ENCODE results near the gene SELENOO.

The SELENOO gene

GRCh38 chr22:50200461-50201190 lies at the start of gene SELENOO:
Gene SELENOO, plus strand, starts transcription at chr22:50201011. Its CDS starts 26 bp downstream, at chr22:50201037.
- peak; percentile 86 for ATAC-seq
- TF ChIP-seq ZC3H10 (CRISPR knock-in tag; IDR thresholded peaks at IDR 0.05) = no peak
- no peak for TF ChIP-seq TCF4 (CRISPR knock-in tag; IDR thresholded peaks at IDR 0.05; ENCODE audit: borderline replicate concordance)
- no peak for TF ChIP-seq BACH2 (CRISPR knock-in tag; IDR thresholded peaks at IDR 0.05; ENCODE audit: borderline replicate concordance)
- no peak for TF ChIP-seq CSDC2 (CRISPR knock-in tag; IDR thresholded peaks at IDR 0.05)
- no peak for TF ChIP-seq GLIS3 (CRISPR knock-in tag; IDR thresholded peaks at IDR 0.05)
- TF ChIP-seq TSHZ2 (CRISPR knock-in tag; IDR thresholded peaks at IDR 0.05) = no peak
- no peak for TF ChIP-seq CSRNP3 (CRISPR knock-in tag; IDR thresholded peaks at IDR 0.05)
- TF ChIP-seq RARB (CRISPR knock-in tag; IDR thresholded peaks at IDR 0.05) = no peak
- no peak for TF ChIP-seq ZNF70 (CRISPR knock-in tag; IDR thresholded peaks at IDR 0.05)
- TF ChIP-seq PPARA (CRISPR knock-in tag; IDR thresholded peaks at IDR 0.05; ENCODE audit: borderline replicate concordance) = no peak
- no peak for TF ChIP-seq ZNF8 (CRISPR knock-in tag; IDR thresholded peaks at IDR 0.05)
- no peak for TF ChIP-seq ZNF565 (CRISPR knock-in tag; conservative IDR thresholded peaks at IDR 0.05; ENCODE audit: low read depth)
- TF ChIP-seq ZFP30 (CRISPR knock-in tag; IDR thresholded peaks at IDR 0.05) = no peak
- TF ChIP-seq SNAI2 (CRISPR knock-in tag; IDR thresholded peaks at IDR 0.05) = no peak
- no peak for TF ChIP-seq POU6F1 (CRISPR knock-in tag; IDR thresholded peaks at IDR 0.05; ENCODE audit: borderline replicate concordance, low read depth)
- no peak for TF ChIP-seq PATZ1 (CRISPR knock-in tag; IDR thresholded peaks at IDR 0.05; ENCODE audit: borderline replicate concordance)
- no peak for TF ChIP-seq OSR1 (CRISPR knock-in tag; IDR thresholded peaks at IDR 0.05)

- TF ChIP-seq CSRNP3 (CRISPR knock-in tag; IDR thresholded peaks at IDR 0.05) (no peak), TOX (CRISPR knock-in tag; IDR thresholded peaks at IDR 0.05; ENCODE audit: borderline replicate concordance) (no peak), ZFP3 (CRISPR knock-in tag; IDR thresholded peaks at IDR 0.05) (no peak), BACH2 (CRISPR knock-in tag; IDR thresholded peaks at IDR 0.05; ENCODE audit: borderline replicate concordance) (no peak), TCF4 (CRISPR knock-in tag; IDR thresholded peaks at IDR 0.05; ENCODE audit: borderline replicate concordance) (no peak), GLIS3 (CRISPR knock-in tag; IDR thresholded peaks at IDR 0.05) (no peak), PPARA (CRISPR knock-in tag; IDR thresholded peaks at IDR 0.05; ENCODE audit: borderline replicate concordance) (no peak), PATZ1 (CRISPR knock-in tag; IDR thresholded peaks at IDR 0.05; ENCODE audit: borderline replicate concordance) (no peak), ZFP30 (CRISPR knock-in tag; IDR thresholded peaks at IDR 0.05) (no peak), POU6F1 (CRISPR knock-in tag; IDR thresholded peaks at IDR 0.05; ENCODE audit: borderline replicate concordance, low read depth) (no peak), ZNF8 (CRISPR knock-in tag; IDR thresholded peaks at IDR 0.05) (no peak), OSR1 (CRISPR knock-in tag; IDR thresholded peaks at IDR 0.05) (no peak), CREB5 (CRISPR knock-in tag; IDR thresholded peaks at IDR 0.05; ENCODE audit: low read depth) (no peak), ZNF70 (CRISPR knock-in tag; IDR thresholded peaks at IDR 0.05) (no peak), CSDC2 (CRISPR knock-in tag; IDR thresholded peaks at IDR 0.05) (no peak)
- ATAC-seq = no peak
Observed at GRCh38 chr22:50151571-50152537, 49.0 kb upstream of the SELENOO start.
